Stimulated activated CD4-positive, alpha-beta T cell treated with anti-CD3 and anti-CD28 coated beads, Interleukin-1b, Interleukin-23, amount 100 ng/mL, for 24 hours (primary cell): ENCODE data around the gene RBM19.

Experiments used
- DNase-seq, 4 experiments: peaks; one replicate each; pipeline ENCODE4 v3.0.0-alpha.2; 2020; ENCODE audit warnings: low read depth in 4 of 4, low spot score in 1 of 4

The RBM19 gene

GRCh38 chr12:113959096-113959495 lies 7.0 kb downstream of the RBM19 start:
- DNase-seq, result no peak

GRCh38 chr12:113958108-113958507 lies 8.0 kb downstream of the RBM19 start:
- no peak for DNase-seq

- DNase-seq, result no peak
Measured at GRCh38 chr12:113957627-113958026, 8.5 kb downstream of the RBM19 start.

GRCh38 chr12:113955109-113955970 lies 10.8 kb downstream of the RBM19 start:
- no peak for DNase-seq

- no peak for DNase-seq
Measured at GRCh38 chr12:113954547-113954946, 11.6 kb downstream of the RBM19 start.

- DNase-seq, result no peak
Measured at GRCh38 chr12:113950873-113951272, 15.3 kb downstream of the RBM19 start.

GRCh38 chr12:113949321-113950305 lies 16.5 kb downstream of the RBM19 start:
- no peak for DNase-seq

- DNase-seq, result no peak
Measured at GRCh38 chr12:113948151-113948914, 17.8 kb downstream of the RBM19 start.

- no peak for DNase-seq
Measured at GRCh38 chr12:113946175-113946574, 19.9 kb downstream of the RBM19 start.

- DNase-seq, result no peak
Measured at GRCh38 chr12:113945174-113946173, 20.7 kb downstream of the RBM19 start.

- DNase-seq, result no peak
Measured at GRCh38 chr12:113942209-113942608, 23.9 kb downstream of the RBM19 start.

GRCh38 chr12:113941208-113941486 lies 25.0 kb downstream of the RBM19 start:
- DNase-seq, result no peak

- no peak for DNase-seq
Measured at GRCh38 chr12:113940357-113941207, 25.5 kb downstream of the RBM19 start.

- no peak for DNase-seq
Measured at GRCh38 chr12:113939867-113940266, 26.3 kb downstream of the RBM19 start.

GRCh38 chr12:113938471-113938870 lies 27.7 kb downstream of the RBM19 start:
- DNase-seq, result no peak

GRCh38 chr12:113936460-113936859 lies 29.7 kb downstream of the RBM19 start:
- DNase-seq, result no peak

- no peak for DNase-seq
Measured at GRCh38 chr12:113935459-113935858, 30.7 kb downstream of the RBM19 start.

GRCh38 chr12:113934946-113935345 lies 31.2 kb downstream of the RBM19 start:
- no peak for DNase-seq
